ENCODE measurements around the gene PACSIN2.

- TF ChIP-seq, protein P1, sequence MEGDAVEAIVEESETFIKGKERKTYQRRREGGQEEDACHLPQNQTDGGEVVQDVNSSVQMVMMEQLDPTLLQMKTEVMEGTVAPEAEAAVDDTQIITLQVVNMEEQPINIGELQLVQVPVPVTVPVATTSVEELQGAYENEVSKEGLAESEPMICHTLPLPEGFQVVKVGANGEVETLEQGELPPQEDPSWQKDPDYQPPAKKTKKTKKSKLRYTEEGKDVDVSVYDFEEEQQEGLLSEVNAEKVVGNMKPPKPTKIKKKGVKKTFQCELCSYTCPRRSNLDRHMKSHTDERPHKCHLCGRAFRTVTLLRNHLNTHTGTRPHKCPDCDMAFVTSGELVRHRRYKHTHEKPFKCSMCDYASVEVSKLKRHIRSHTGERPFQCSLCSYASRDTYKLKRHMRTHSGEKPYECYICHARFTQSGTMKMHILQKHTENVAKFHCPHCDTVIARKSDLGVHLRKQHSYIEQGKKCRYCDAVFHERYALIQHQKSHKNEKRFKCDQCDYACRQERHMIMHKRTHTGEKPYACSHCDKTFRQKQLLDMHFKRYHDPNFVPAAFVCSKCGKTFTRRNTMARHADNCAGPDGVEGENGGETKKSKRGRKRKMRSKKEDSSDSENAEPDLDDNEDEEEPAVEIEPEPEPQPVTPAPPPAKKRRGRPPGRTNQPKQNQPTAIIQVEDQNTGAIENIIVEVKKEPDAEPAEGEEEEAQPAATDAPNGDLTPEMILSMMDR (IDR thresholded peaks at IDR 0.05): no peak
- TF ChIP-seq POLR2AphosphoS5 (IDR thresholded peaks at IDR 0.05): no peak
These were observed 109.7 kb downstream of the PACSIN2 start for GRCh38 chr22:42905217-42905616.

Data from gastroesophageal sphincter (tissue), 3 donors.